ENCODE measurements around the gene POP4. TPM values are rescaled to one million over a fixed set of nuclear protein-coding genes. Genes with fewer than 3 reads are reported as not detected.
A peak's percentile ranks its signal among the peaks of the same experiment; 100 is the strongest.
"Not testable (repeated sequence)": the region's sequence is repeated elsewhere in the genome, so short reads cannot be mapped to it uniquely, and the experiment has no call there.

POP4 gene, protein sequence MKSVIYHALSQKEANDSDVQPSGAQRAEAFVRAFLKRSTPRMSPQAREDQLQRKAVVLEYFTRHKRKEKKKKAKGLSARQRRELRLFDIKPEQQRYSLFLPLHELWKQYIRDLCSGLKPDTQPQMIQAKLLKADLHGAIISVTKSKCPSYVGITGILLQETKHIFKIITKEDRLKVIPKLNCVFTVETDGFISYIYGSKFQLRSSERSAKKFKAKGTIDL
- polyA plus RNA-seq, result 100 to 1,000 TPM; 174 to 222 (median 184) TPM

DNA sequence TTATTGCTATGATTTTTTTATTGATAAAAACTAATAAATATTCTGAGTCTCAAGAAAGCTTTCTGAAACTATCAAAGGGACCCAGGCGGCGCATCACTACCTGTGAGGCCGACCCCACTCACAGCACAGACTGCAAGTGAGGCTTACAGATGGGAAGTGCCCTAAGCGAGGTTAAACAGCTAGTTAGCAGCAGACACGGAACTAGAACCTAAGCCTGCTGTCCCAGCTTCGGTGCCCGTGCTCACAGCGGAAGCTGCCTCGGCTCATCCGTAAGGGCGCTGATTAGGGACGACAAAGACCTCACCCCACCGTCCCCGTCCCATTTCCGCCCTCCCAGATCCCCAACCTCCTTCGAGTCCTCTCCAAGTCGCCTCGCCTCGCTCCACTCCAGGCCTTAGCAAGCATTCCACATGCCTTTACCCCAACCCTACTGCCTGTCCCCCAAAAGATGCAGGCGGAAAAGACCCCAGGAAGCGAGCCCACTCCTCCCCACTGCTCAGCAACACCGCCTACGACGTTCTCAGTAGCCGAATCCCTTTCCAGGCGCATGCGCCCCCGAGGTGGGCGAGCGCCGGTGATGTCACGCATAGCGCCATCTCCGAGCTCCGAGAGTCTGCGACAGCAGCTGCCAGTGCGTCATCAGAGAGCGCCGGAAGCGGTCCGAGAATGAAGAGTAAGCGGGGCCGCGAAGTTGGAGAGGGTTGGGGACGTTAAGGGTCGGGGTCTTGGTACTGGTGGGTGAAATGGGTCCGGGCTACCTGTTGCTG lies at the start of gene POP4:
Gene POP4, plus strand, starts transcription at position 631 of the 767 bp plus-strand sequence. Its CDS starts 36 bp downstream, at position 667.
- no peaks in the 10 kb centered on the region for H3K9me3 Mint-ChIP-seq
- DNase-seq, result peak; percentile 92 to 96 (median 95)
- H3K36me3 Mint-ChIP-seq, result peaks cover 4 to 14% (median 9%) of the 10 kb centered on the region in 3 donors
- peak within 1 kb of the TSS; percentile 98 to 100 (median 99) for H3K27ac Mint-ChIP-seq
- H3K4me3 Mint-ChIP-seq, result peak within 1 kb of the TSS; percentile 93 to 100 (median 98)
- H3K4me1 Mint-ChIP-seq, result peaks cover 31 to 41% of the 10 kb centered on the region in 2 donors
- peaks cover 8 to 14% (median 12%) of the 10 kb centered on the region in 3 donors for H3K27me3 Mint-ChIP-seq (ENCODE audit: low read depth in 3 of 3)

DNA sequence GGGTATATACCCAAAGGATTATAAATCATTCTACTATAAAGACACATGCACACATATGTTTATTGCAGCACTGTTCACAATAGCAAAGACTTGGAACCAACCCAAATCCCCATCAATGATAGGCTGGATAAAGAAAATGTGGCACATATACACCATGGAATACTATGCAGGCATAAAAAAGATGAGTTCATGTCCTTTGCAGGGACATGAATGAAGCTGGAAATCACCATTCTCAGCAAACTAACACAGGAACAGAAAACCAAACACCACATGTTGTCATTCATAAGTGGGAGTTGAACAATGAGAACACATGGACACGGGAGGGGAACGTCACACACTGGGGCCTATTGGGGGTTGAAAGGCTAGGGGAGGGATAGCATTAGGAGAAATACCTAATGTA lies 47.0 kb upstream of the POP4 start:
- H3K4me3 Mint-ChIP-seq, H3K27ac Mint-ChIP-seq, H3K36me3 Mint-ChIP-seq, H3K4me1 Mint-ChIP-seq, DNase-seq: not testable (repeated sequence)
- peaks cover 1 to 18% (median 6%) of the 10 kb centered on the region in 3 donors for H3K27me3 Mint-ChIP-seq (ENCODE audit: low read depth in 3 of 3)
- peaks cover 0 to 22% (median 13%) of the 10 kb centered on the region in 6 donors for H3K9me3 Mint-ChIP-seq

DNA sequence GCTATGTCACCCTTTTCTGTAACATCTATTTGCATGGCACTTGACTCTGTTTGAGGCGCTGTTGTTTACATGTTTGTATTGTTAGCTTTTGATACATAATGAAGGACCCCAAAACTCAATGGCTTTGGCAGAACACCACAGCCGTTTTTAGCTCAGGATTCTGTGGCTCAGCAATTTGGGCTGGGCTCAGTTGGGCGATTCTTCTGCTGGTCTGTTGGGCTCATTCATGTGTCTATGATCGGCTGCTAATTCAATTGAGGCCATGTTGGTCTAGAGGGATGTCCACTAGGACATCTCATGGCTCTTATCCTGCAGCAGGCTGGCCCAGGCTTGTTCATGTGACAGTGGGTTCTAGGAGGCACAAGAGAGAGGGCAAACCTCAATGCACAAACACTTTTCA lies 46.3 kb upstream of the POP4 start:
- Mint-ChIP-seq H3K36me3 (peaks cover 0 to 3% (median 0%) of the 10 kb centered on the region in 3 donors), H3K9me3 (peaks cover 0 to 16% (median 10%) of the 10 kb centered on the region in 6 donors), H3K4me3 (no peak overlapping the region), H3K27me3 (ENCODE audit: low read depth in 3 of 3) (peaks cover 1 to 13% (median 5%) of the 10 kb centered on the region in 3 donors), H3K27ac (no peak overlapping the region), H3K4me1 (peaks cover 0 to 1% of the 10 kb centered on the region in 2 donors)
- no peak for DNase-seq

GRCh38 chr19:29560313-29561075 lies 45.6 kb upstream of the POP4 start:
- peaks cover 2 to 5% of the 10 kb centered on the region in 2 donors for H3K4me1 Mint-ChIP-seq
- H3K27ac Mint-ChIP-seq, result no peak overlapping the region
- peaks cover 0 to 14% (median 6%) of the 10 kb centered on the region in 6 donors for H3K9me3 Mint-ChIP-seq
- DNase-seq, result no peak
- H3K27me3 Mint-ChIP-seq (ENCODE audit: low read depth in 3 of 3), result peaks cover 1 to 10% (median 5%) of the 10 kb centered on the region in 3 donors
- peaks cover 0 to 3% (median 0%) of the 10 kb centered on the region in 3 donors for H3K36me3 Mint-ChIP-seq
- no peak overlapping the region for H3K4me3 Mint-ChIP-seq

DNA sequence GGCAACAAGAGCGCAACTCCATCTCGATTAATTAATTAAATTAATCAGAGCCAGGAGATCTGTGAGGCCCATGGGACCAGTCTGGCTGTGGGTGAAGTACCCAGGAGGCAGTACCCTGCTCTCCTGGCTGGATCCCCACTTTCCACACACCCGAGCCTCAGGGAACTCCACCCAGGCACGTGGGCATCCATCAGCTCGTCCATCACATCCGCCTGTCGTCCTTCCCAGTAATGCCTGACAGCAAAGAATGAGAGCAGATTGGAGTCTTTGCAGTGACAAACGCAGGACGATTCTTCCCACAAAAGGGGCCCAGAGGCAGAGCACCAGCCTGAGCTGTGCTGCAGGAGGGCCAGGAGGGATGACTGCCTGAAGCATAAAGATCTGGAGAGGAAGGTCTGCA lies 44.5 kb upstream of the POP4 start:
- Mint-ChIP-seq H3K27me3 (ENCODE audit: low read depth in 3 of 3) (peaks cover 0 to 5% (median 3%) of the 10 kb centered on the region in 3 donors), H3K9me3 (peaks cover 0 to 11% (median 6%) of the 10 kb centered on the region in 6 donors), H3K36me3 (peaks cover 0 to 3% (median 0%) of the 10 kb centered on the region in 3 donors), H3K27ac (no peak overlapping the region), H3K4me1 (peaks cover 6 to 13% of the 10 kb centered on the region in 2 donors), H3K4me3 (no peak overlapping the region)
- DNase-seq, result no peak

- no peak overlapping the region for H3K4me3 Mint-ChIP-seq
- no peak for DNase-seq
- H3K27me3 Mint-ChIP-seq (ENCODE audit: low read depth in 3 of 3), result peaks cover 0 to 5% (median 3%) of the 10 kb centered on the region in 3 donors
- peaks cover 0 to 3% (median 0%) of the 10 kb centered on the region in 3 donors for H3K36me3 Mint-ChIP-seq
- peaks cover 6 to 17% of the 10 kb centered on the region in 2 donors for H3K4me1 Mint-ChIP-seq
- H3K9me3 Mint-ChIP-seq, result peaks cover 0 to 11% (median 6%) of the 10 kb centered on the region in 6 donors
- H3K27ac Mint-ChIP-seq, result peak overlapping the region in 2 of 6 donors; percentile 16 to 34
Observed at GRCh38 chr19:29562299-29563297, 43.5 kb upstream of the POP4 start.

DNA sequence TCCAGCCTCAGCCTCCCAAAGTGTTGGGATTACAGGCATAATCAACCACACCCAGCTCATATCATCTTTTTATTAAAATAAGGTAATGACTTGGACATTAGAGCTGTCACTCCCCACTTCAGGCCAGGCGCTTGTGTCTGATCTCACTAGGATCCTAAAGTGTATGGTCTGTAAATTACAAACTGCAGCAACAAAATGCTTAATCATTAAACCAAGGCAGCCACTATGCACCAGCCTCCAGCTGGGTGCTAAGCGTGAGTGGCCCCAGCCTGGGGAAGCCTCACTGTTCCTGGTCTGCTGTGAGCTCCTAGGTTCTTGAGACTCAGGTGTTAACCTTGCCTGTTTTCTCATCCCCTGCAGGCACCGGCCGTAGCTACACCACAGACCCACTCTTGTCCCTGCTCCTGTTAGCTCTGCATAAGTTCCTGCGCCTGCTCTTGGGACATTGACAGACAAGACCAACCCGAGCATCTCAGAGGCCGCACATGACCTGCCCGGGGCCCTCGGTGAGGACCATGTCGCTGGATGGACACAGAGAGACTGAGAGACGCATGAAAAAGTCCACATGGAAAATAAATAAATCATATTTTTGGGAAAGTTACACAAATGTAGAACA lies 42.5 kb upstream of the POP4 start:
- H3K27ac Mint-ChIP-seq, result no peak overlapping the region
- peaks cover 6 to 17% of the 10 kb centered on the region in 2 donors for H3K4me1 Mint-ChIP-seq
- peaks cover 0 to 3% (median 0%) of the 10 kb centered on the region in 3 donors for H3K27me3 Mint-ChIP-seq (ENCODE audit: low read depth in 3 of 3)
- H3K9me3 Mint-ChIP-seq, result peaks cover 0 to 11% (median 3%) of the 10 kb centered on the region in 6 donors
- H3K4me3 Mint-ChIP-seq, result no peak overlapping the region
- no peak for DNase-seq
- peaks cover 0 to 3% (median 0%) of the 10 kb centered on the region in 3 donors for H3K36me3 Mint-ChIP-seq

GRCh38 chr19:29564574-29565005 lies 41.5 kb upstream of the POP4 start:
- DNase-seq, result no peak
- H3K9me3 Mint-ChIP-seq, result peaks cover 0 to 4% (median under 1%) of the 10 kb centered on the region in 6 donors
- peaks cover 6 to 17% of the 10 kb centered on the region in 2 donors for H3K4me1 Mint-ChIP-seq
- no peak overlapping the region for H3K4me3 Mint-ChIP-seq
- H3K36me3 Mint-ChIP-seq, result no peaks in the 10 kb centered on the region
- no peak overlapping the region for H3K27ac Mint-ChIP-seq
- peaks cover 0 to 3% (median 0%) of the 10 kb centered on the region in 3 donors for H3K27me3 Mint-ChIP-seq (ENCODE audit: low read depth in 3 of 3)

GRCh38 chr19:29565171-29565570 lies 40.9 kb upstream of the POP4 start:
- Mint-ChIP-seq H3K4me3 (no peak overlapping the region), H3K27me3 (ENCODE audit: low read depth in 3 of 3) (peaks cover 0 to 3% (median 0%) of the 10 kb centered on the region in 3 donors), H3K36me3 (no peaks in the 10 kb centered on the region), H3K4me1 (peaks cover 6 to 17% of the 10 kb centered on the region in 2 donors), H3K9me3 (peaks cover 0 to 2% (median 0%) of the 10 kb centered on the region in 6 donors), H3K27ac (no peak overlapping the region)
- DNase-seq, result no peak

DNA sequence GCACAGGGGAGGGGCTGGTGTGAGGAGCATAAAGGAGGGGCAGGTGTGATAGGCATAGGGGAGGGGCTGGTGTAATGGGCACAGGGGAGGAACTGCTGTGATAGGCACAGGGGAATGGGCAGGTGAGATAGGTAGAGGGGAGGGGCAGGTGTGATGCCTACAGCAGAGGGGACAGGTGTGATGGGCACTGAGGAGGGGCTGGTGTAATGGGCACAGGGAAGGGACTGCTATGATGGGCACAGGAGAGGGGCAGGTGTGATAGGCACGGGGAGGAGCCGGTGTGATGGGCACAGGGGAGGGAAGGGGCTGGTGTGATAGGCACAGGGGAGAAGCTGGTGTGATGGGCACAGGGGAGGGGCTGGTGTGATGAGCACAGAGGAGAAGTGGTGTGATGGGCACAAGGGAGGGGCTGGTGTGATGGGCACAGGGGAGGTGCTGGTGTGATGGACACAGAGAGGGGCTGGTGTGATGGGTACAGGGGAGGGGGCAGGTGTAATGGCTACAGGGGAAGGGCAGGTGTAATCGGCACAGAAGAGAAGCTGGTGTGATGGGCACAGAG lies 39.5 kb upstream of the POP4 start:
- no peak for DNase-seq
- Mint-ChIP-seq H3K4me3 (peak overlapping the region in 1 of 5 donors; percentile 4), H3K9me3 (no peaks in the 10 kb centered on the region), H3K36me3 (no peaks in the 10 kb centered on the region), H3K27me3 (ENCODE audit: low read depth in 3 of 3) (peaks cover 0 to 5% (median 3%) of the 10 kb centered on the region in 3 donors), H3K27ac (no peak overlapping the region), H3K4me1 (peaks cover 6 to 17% of the 10 kb centered on the region in 2 donors)

DNA sequence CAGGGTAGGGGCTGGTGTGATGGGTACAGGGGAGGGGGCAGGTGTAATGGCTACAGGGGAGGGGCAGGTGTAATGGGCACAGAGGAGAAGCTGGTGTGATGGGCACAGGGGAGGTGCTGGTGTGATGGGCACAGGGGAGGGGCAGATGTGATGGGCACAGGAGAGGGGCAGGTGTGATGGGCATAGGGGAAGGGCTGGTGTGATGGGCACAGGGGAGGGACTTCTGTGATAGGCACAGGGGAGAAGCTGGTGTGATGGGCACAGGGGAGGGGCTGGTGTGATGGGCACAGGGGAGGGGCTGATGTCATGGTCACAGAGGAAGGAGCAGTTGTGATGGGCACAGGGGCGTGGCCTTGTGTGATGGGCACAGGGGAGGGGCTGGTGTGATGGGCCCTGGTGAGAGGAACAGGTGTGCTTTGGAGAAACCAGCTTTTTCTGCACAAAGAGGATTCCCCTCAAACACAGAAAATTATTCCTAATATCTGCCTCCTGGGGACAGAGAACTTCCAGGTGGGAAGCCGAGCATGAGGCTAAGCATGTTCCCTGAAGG lies 38.6 kb upstream of the POP4 start:
- Mint-ChIP-seq H3K36me3 (no peaks in the 10 kb centered on the region), H3K27ac (peak overlapping the region in 1 of 6 donors; percentile 60), H3K27me3 (ENCODE audit: low read depth in 3 of 3) (peaks cover 0 to 7% (median 0%) of the 10 kb centered on the region in 3 donors), H3K4me1 (peaks cover 6 to 17% of the 10 kb centered on the region in 2 donors), H3K9me3 (no peaks in the 10 kb centered on the region), H3K4me3 (no peak overlapping the region)
- DNase-seq, result no peak

Data from immature natural killer cell (primary cell).